Measurements from ENCODE around the gene C3orf85.
A peak's percentile ranks its signal among the peaks of the same experiment; 100 is the strongest.

The C3orf85 gene

DNA sequence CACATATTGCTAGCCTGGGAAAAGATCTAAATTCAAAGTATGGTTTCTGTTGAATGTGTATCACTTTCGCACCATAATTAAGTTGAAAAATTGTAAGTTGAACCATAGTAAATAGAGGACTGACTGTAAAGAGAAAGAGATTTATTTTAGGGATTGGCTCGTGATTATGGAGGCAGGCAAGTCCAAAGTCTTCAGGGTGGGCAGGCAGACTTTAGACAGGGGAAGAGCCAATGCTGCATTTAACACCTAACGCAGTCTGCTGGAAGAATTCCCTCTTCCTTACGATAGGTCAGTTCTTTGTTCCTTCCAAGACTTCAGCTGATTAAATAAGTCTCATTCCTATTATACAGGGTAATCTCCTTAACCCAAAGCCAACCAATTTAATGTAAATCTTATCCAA is 15.8 kb downstream of the C3orf85 start:
- no peak for DNase-seq (ENCODE audit: low spot score)

DNA sequence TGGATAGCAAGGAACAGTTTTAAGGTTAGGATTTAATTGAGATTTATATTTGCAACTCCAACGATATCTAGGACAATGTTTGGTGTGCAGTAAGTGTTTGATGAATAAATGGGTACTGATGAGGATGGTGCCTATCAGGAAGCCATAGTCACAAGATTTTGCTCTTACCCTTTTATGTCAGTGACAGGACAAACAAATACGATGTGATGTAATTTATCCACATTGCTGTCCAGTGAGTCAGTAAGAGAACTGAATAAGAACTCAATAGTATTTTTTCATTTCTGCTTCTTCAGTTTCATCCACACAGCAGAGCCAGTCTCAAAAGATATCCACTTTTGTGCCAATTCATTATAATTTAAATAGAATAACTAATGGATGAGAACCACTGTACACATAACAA is 18.5 kb downstream of the C3orf85 start:
- DNase-seq (ENCODE audit: low spot score): no peak

DNA sequence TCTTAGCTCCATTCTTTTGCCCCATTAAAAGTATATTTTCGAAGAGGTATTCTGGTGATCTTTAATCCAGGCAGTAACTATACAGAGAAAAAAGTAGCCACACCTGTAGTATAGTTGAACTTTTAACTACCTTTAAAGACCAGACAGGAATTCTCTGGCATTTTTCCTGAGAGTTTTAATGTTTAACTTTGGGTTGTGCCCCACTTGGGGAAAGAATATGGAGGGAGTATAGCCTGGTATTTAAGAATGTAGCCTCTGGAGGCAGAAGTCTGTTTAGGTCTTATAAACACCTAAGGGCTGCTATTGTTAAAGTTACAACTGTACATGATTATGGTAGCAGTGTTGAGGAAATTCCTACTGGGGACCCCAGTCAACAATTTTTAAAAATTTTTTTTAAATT is 19.3 kb downstream of the C3orf85 start:
- no peak for DNase-seq (ENCODE audit: low spot score)

DNA sequence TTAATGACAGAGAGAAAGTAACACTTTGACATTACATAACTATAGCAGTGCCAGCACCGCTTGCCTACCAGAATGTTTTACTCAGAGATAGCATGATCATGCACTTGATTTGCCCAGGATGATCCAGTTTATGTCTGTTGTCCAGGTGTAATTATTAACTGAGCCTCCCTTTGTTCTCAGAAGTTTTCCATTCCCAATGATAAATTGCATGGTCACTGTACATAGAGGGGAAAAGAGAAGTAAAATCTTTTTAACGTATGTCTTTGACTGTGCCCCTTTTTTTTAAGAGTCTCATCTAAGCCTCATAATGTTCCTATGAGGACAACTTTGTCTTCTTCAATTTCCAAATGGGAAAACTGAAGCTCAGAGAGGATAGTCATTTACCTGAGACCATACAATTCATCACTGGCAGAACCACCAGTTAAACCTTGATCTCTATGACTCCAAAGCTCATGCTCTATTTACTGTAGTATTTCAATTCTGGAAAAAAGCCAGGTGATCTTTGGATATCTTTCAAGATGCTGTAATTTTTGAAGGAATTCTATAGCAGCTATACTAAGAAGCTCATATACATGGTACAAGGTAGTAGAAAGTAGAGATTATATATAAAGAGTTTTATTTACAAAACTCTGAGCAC is 25.1 kb downstream of the C3orf85 start:
- DNase-seq (ENCODE audit: low spot score): no peak

DNA sequence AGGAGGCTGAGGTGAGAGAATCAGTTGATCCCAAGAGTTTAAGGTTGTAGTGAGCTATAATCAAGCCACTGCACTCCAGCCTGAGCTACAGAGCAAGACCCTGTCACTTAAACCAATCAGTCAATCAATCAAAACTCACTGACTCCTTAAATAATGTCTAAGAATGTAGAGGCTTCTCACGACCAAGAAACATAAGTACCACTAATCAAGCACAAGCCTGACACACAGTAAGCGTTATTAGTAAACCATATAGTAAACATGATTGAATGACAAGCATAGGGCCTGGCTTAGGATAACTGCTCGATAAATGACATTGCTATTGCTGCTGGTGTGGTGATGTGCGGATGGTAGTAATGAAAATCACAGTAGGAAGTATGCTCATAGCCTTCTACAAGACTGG is 29.4 kb downstream of the C3orf85 start:
- no peak for DNase-seq (ENCODE audit: low spot score)

DNA sequence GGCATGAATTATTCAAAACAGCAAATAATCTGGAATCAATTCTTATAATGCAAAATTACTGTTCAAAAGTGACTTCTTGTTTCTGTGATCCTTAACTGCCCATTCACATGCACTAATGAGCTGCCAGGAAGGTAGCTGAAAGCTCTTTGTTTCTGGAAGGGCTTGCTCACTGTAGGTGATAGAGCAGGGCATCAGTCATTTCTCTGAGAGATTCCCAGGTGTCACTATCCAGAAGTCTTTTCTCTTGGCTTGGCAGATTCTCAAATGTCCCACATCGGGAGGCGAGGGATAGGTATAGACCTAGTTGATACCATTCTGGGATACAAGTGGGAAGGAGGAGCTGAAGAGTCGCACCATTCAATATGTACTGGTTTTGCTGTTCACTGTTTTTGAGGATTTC is 35.0 kb downstream of the C3orf85 start:
- DNase-seq (ENCODE audit: low spot score): no peak

DNA sequence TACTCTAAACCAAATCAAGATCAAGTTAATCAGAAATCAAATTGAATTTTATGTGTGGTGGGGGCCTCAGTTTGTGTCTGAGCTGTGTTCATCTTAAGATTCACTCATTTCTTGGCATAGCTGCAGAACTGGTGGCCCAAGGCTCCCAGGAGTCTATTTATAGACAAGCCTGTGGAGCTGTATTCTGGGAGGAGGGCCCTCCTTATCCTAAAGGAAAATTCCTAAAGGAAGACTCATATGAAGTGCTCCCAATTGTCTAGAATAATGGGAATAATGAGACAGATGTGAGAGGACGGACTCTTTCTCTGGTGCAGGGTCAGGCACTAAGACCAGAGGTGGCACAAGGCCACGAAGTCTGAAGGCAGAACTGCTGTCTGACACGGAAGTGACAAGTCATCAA is 38.9 kb downstream of the C3orf85 start:
- no peak for DNase-seq (ENCODE audit: low spot score)

DNA sequence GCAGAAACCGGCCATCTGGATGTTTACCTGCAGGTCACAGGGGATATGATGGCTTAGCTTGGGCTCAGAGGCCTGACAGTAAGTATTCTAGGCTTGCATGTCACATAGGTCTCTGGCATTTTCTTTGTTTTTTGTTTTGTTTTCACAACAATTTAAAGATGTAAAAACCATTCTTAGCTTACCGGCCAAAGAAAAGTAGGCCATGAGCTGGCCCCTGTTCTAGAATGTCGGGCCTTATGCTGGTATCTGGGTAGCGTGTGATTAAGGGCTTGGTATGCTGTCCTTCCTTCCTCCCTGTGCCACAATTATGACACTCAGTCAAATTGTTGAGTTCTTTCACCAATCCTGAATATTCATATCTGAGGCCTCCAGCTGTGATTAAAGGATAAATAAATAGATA is 40.2 kb downstream of the C3orf85 start:
- no peak for DNase-seq (ENCODE audit: low spot score)

DNA sequence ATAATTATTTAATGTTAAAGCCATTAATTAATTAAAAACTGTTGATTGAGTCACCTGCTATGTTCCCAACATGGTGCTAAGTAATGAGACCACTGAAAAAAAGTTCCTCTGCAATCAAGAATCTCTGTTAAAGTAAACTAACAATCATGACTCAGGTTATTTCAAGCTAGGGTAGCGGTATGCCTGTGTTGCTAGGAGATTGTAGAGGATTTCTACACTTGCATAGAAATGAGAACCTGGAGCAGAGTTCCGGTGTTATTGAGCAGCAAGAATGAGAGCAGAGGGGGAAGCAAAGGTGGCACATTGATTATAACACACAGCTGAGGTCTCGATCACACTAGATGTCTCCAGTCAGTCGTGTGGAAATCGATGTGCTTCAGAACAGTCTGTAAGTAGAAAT is 41.4 kb downstream of the C3orf85 start:
- no peak for DNase-seq (ENCODE audit: low spot score)

DNA sequence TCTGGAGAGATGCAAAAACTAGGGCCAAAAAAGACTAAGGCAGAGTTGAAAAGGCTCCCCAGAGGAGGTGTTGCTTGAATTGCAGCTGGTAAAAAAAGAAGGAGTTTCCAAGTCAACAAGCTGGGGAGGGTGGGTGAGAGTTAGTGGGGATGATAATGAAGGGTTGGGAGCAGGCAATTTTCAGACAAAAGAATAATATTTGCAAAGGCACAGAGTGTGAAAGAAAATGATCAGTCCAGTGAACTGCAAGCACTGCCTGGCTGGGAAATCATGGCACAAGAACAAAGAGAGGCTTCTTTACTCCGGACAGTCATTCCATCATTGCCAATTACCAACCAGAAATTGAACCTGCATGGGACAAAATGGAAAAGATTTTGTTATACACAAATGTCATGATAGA is 42.2 kb downstream of the C3orf85 start:
- no peak for DNase-seq (ENCODE audit: low spot score)

DNA sequence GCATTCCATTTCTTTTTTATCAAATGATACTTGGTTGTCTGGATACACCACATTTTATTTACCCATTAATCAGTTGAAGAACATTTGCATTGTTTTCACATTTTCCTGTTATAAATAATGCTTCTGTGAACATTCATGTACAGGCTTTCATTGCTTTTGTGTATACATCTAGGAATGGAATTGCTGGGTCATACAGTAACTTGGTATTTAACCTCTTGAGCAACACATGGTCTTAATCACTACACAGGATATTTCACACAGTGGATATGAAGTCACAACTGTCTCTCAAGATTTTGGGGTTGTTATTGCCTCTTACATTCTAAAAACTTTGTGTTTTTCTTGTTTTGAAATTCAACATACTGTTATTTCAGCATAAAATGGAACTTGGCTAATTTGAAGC is 48.2 kb downstream of the C3orf85 start:
- DNase-seq (ENCODE audit: low spot score): no peak

DNA sequence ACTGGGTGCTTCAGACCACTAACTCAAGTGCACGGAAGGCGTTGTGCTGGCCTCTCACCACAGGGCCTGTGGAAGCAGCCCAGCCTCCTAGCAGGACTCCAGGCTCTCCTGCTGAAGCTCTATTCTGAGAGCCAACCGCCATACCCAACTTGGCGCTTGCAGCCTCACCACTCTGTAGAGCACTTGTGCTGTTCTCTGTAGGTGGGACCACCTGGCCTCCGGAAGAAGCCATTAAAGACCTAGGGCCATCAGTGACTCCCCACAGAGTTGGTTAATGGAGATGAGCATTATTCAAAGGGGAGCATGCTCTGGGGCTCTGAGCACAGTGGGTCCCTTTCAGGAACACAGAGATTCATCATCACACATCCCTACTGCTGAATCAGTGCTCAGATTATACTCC is 50.9 kb downstream of the C3orf85 start:
- no peak for DNase-seq (ENCODE audit: low spot score)

DNA sequence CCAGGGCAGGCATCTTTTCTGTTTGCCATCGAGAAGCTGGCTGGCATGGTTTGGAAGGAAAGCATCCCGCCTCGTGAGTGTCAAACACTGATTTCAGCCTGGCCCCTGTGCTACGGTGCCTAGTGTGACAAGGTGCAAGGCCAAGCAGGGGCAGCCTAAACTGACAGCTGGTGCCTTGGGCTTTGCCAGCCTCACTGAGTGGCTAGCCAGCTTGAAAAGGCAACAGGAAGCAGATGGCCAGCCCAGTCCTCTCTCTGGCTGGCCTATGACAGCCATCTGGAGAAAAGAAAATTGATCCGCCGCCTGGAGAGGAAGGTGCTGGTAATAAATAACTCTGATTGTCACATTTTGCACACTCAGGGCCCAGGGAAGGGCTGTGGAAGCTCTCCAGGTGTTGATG is 52.2 kb downstream of the C3orf85 start:
- no peak for DNase-seq (ENCODE audit: low spot score)

DNA sequence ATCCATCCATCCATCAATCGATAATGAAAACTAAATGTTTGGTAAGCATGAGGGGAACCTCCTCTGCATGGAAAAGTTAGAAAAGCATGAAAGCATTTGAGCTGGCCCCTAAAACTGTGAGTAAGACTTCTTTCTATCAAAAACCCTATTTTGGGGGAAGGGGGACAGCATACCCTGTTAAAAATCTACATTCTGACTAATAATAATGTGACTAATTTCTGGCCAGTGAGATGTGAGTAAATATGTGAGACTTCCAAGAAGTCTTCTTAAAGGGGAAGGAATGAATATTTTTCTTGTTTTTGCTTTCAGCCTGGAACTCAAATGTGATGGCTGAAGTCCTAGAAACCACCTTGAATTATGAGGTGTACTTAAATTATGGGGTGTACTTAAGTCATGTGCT is 54.9 kb downstream of the C3orf85 start:
- DNase-seq (ENCODE audit: low spot score): no peak

DNA sequence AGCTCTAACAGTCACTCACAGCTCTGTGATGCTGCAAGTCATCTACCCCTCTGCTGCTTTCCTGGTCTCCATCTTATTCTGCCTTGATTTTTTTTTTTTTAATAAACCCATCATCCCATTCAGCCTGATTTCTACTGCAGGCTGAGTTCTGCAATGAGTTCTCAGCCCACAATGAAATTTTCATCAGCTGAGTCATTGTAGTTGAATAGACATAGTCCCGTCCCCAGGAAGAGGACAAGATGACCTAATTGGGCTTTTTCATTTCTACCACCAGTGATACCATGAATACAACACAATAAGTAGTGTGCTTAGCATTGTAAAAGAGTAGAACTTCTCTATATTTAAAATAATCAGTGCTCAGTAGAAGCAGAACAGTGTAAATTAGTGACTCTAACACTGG is 59.3 kb downstream of the C3orf85 start:
- peak; percentile 24 for DNase-seq (ENCODE audit: low spot score)
